WERI-Rb-1 (cell line): ENCODE results near the gene KCNAB1.

Source experiments
- DNase-seq: peaks from one replicate; pipeline ENCODE4 v3.0.0-alpha.2; 2020
- H3K27ac ChIP-seq: fragments of 250-450 bp; sonication (Bioruptor Pico); 2 replicates; pipeline ENCODE4 v1.5.1; 2020; ENCODE audit warnings: mild to moderate bottlenecking, moderate library complexity
- H3K27me3 ChIP-seq: fragments of 250-450 bp; sonication (Bioruptor Pico); 2 replicates; pipeline ENCODE4 v1.5.1; 2021; ENCODE audit warnings: mild to moderate bottlenecking, low read depth, moderate library complexity; ENCODE audit not compliant: insufficient read depth, severe bottlenecking
- H3K36me3 ChIP-seq: fragments of 250-450 bp; sonication (Bioruptor Pico); 2 replicates; pipeline ENCODE4 v1.5.1; 2020; ENCODE audit warnings: mild to moderate bottlenecking, moderate library complexity
- H3K4me3 ChIP-seq: 2 replicates; pipeline ENCODE4 v1.5.1; 2011; ENCODE audit warnings: low read depth, mild to moderate bottlenecking, control low read depth, low read length
- H3K9me3 ChIP-seq: fragments of 250-450 bp; sonication (Bioruptor Pico); 2 replicates; pipeline ENCODE4 v1.5.1; 2021; ENCODE audit warnings: mild to moderate bottlenecking, moderate library complexity; ENCODE audit not compliant: severe bottlenecking
- TF ChIP-seq, protein P1 (sequence below): IDR thresholded peaks from 2 replicates; pipeline ENCODE4 v1.5.1; 2011; ENCODE audit warnings: low read depth, mild to moderate bottlenecking, control low read depth, inconsistent platforms, low read length

KCNAB1 gene

DNA sequence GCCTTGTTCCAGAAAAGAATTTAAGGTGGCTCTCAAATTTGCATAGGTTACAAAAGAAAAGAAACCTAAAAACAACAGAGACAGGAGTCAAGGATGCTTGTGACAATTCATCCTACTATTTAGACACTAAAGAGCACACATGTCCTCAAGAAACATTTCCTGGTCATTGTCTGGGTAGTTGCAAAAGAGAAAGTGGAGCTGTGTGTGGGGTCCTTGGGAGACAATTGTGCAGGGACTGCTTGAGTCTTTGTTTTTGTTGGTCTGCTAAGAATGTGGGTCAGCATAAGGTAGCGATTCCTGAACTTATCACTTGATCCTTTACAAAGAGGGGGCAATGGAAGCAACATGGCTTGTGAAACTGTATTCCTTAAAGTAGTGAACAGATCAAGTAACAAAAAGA is 185.3 kb downstream of the KCNAB1 start:
- H3K36me3 ChIP-seq, result no peaks in the 10 kb centered on the region
- H3K9me3 ChIP-seq, result no peaks in the 10 kb centered on the region
- TF ChIP-seq, protein P1, sequence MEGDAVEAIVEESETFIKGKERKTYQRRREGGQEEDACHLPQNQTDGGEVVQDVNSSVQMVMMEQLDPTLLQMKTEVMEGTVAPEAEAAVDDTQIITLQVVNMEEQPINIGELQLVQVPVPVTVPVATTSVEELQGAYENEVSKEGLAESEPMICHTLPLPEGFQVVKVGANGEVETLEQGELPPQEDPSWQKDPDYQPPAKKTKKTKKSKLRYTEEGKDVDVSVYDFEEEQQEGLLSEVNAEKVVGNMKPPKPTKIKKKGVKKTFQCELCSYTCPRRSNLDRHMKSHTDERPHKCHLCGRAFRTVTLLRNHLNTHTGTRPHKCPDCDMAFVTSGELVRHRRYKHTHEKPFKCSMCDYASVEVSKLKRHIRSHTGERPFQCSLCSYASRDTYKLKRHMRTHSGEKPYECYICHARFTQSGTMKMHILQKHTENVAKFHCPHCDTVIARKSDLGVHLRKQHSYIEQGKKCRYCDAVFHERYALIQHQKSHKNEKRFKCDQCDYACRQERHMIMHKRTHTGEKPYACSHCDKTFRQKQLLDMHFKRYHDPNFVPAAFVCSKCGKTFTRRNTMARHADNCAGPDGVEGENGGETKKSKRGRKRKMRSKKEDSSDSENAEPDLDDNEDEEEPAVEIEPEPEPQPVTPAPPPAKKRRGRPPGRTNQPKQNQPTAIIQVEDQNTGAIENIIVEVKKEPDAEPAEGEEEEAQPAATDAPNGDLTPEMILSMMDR, result no peak

DNA sequence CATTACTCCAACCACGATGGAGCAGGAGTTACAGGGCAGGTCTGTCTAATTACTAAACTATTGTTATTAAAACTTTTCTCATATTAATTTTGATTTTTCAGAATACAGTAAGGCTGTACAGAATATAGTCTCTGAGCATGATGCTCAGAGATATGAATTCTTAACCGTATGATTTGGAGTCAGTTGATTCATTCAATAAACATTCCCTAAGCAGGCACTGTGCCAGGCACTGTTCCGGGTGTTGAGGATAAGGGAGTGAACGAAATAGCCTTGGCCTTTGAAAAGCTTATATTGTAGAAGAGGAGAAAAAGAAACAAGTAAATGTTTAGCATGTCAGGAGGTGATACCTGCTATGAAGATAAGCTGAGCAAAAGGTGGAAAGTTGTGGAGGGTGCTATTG is 187.3 kb downstream of the KCNAB1 start:
- no peak overlapping the region for H3K27ac ChIP-seq
- H3K9me3 ChIP-seq, result no peaks in the 10 kb centered on the region
- TF ChIP-seq, protein P1, result no peak
- DNase-seq, result no peak
- no peak overlapping the region for H3K4me3 ChIP-seq
- no peaks in the 10 kb centered on the region for H3K36me3 ChIP-seq
- H3K27me3 ChIP-seq, result peaks cover 4% of the 10 kb centered on the region

More for the DNA sequence above, 185.3 kb downstream of the KCNAB1 start:
- no peak overlapping the region for H3K27ac ChIP-seq
- peaks cover 4% of the 10 kb centered on the region for H3K27me3 ChIP-seq
- H3K4me3 ChIP-seq, result no peak overlapping the region
- DNase-seq, result no peak

DNA sequence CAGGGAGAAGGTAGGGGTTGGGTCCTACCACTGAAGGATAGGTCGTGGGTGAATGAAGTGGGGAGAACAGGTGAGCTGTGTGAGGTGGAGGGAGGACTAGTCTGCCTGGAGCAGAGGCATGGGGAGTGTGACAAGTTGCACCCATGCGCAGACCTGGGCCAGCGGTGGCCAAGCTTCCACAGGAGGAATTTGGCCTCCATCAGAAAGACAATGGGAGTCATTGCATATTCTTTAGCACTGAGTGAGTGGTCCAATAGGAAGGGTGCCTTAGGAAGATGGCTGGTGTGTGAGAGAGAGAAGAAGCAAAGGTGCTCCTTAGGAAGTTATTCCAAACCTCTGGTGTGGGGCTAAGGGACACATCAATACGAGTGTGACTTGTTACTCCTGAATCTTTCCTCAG is 191.1 kb downstream of the KCNAB1 start:
- no peaks in the 10 kb centered on the region for H3K36me3 ChIP-seq
- TF ChIP-seq, protein P1, result no peak
- H3K4me3 ChIP-seq, result no peak overlapping the region
- H3K9me3 ChIP-seq, result no peaks in the 10 kb centered on the region
- no peak for DNase-seq
- H3K27ac ChIP-seq, result no peak overlapping the region
- H3K27me3 ChIP-seq, result no peaks in the 10 kb centered on the region

DNA sequence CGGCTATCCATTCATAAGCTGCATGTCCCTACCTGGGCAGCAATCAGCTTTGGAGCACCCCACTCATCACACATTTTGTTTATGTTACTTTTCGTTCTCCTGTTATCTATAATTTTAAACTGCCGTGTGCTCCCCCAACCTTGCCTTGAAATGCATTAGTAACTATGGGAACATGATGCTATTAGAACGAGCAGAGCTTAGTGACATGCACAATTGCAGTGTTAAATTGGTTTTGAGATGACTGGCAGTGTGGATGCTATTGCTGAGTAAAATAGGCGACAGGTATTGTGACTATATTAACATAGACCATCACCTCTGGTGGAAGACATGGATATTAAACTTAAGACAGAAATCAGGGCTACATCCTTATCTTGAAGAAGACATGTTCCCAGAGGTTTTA is 191.6 kb downstream of the KCNAB1 start:
- TF ChIP-seq, protein P1, result no peak
- no peaks in the 10 kb centered on the region for H3K27me3 ChIP-seq
- DNase-seq, result no peak
- H3K27ac ChIP-seq, result no peak overlapping the region
- H3K36me3 ChIP-seq, result no peaks in the 10 kb centered on the region
- H3K9me3 ChIP-seq, result no peaks in the 10 kb centered on the region
- no peak overlapping the region for H3K4me3 ChIP-seq

DNA sequence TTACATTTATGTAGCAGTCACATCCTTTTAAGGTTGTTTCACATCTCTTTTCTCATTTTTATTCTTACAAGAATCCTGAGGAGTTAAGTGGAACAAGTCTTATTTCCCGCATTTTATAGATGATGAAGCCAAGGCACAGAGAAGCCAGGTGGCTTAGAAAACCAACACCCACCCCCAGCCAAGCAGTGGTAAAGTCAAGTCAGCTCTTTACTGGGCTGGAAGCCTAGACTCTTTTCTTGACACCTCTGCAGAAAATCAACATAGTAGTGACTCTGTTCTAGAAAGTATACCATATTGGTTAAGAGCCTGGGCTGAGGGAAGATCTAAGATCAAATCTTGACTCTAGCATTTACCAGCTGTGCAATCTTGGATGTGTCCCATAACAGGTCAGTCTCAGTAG is 195.7 kb downstream of the KCNAB1 start:
- no peaks in the 10 kb centered on the region for H3K9me3 ChIP-seq
- TF ChIP-seq, protein P1, result no peak
- H3K27me3 ChIP-seq, result no peaks in the 10 kb centered on the region
- DNase-seq, result no peak
- H3K36me3 ChIP-seq, result no peaks in the 10 kb centered on the region
- no peak overlapping the region for H3K27ac ChIP-seq
- no peak overlapping the region for H3K4me3 ChIP-seq

DNA sequence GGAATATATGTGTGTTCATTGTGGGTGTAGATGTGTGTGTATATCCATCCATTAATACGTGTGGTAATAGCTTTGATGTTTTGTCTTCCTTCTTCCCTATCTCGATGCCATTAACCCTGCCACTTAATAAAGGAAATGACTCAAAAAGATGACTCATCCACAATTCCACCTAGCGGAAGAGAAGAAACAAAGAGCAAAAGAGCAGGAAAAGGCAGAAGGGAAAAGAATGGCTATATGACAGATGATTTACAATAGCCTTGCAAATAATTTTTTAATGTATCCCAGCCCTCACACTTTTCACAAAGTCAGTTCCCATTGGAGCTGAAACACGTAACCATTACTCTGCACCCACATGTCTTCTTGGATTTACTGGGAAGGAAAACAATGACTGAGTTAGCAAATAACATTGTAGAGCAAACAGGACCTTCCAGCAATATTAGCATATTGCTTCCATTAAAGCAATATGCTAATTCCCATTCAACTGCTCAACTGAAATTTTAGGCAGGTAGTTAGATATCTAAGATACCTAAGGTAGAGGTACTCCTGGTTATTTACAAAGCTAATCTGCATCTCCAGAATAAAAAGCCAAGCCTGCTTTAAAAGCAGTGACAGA is 197.2 kb downstream of the KCNAB1 start:
- Histone ChIP-seq H3K36me3 (no peaks in the 10 kb centered on the region), H3K9me3 (no peaks in the 10 kb centered on the region), H3K27ac (no peak overlapping the region), H3K4me3 (no peak overlapping the region), H3K27me3 (no peaks in the 10 kb centered on the region)
- TF ChIP-seq, protein P1, result no peak
- DNase-seq, result no peak
